HG02678 (cell line): ENCODE data around the gene ATP11B.
"Not testable (repeated sequence)": the region's sequence is repeated elsewhere in the genome, so short reads cannot be mapped to it uniquely, and the experiment has no call there.

Experiments
- ATAC-seq: cut with Tn5 transposase; IDR thresholded peaks from one replicate; pipeline ENCODE4 v1.9.1; 2021; ENCODE audit warnings: mild to moderate bottlenecking, moderate library complexity; ENCODE audit not compliant: unreplicated experiment

The ATP11B gene

DNA sequence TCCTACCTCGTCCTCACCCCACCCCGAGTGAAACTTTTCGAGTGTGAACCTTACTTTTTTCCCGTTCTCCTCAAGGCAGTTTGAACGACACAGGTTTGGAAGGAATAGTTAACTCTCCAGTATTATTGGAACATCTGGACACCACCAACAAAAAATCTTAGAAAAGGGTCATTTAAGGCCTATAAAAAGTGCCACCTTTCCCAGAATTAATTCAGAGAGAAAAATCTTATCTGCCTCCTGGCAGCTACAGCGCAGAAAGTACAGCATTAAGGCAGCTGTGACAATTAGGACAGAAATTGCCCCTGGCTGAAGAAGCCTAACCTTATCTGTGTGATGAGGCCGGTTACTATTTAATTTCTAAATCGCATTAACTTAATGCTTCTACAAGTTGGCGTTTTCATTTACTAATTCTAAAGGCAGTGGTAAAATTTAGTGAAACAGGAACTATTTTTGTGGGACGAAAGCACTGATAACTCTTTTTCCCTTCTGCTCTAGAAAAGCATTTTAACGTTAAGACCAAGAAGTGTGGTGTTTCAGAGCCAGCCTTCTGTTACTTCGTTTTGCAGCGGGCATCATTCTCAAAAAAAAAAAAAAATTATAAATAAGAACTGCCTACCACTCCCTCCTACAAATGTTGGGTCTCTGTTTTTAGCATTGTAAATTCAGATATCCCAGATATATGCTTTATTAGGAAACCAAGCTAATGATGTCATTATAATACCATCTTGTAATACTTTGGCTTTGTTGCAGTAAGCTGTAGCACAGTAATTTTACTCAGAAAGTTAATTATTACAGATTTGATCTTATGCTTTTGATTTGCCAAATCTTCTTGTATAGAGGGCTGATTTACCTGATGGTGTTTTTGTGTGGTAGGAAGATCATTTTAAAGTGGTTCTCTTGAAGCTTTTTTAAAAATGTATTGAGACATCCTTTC, 1.4 kb downstream of the ATP11B start:
- no peak for ATAC-seq

DNA sequence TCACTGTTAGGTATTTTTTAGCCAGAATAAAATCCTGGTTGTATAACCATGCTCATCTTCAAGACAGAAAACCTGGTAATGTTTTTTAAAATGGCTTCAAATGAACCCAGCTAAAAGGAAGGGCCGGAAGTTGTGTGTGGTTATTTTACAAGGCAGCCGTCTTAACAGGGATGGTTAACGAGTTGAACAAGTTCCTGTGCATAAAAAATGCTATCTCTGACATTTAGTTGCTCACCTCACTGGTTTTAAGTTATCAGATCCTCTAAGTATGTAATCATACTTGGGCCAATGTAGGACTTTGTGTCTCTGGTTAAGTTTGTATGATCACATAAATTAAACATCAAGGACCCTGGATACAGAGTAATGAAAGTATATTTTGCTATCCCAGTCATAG, 2.1 kb downstream of the ATP11B start:
- ATAC-seq = peak; percentile 22

DNA sequence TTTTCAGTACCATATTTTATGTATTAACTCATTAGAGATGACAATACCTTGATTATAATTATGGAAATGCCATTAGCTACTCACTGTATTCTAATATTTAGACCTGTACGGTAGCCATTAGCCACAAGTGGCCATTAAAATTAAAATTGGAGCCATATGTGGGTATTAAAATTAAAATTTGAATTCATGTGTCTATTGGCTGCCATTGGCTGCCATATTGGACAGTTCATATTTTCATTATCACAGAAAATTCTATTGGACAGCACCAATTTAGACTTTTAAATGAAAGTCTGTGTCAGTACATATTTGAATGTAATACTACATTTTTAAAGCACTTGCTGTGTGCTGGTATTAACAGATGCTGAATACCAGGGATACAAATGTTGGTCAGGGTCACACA, 3.0 kb downstream of the ATP11B start:
- no peak for ATAC-seq

DNA sequence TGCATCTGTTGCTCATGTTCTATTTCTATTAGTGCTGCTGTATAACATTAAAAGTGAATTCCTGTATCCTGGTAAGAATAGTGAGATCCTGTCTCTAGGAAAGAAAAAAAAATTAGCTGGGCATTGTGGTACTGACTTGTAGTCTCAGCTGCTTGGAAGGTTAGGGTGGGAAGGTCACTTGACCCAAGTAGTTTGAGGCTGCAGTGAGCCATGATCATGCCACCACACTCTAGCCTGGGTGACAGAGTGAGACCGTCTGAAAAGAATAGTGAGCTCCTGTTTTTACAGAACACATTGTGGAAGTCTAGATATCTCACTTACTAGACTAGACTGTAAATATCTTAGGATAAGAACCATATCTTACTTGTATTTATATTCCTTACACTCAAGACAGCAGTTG, 4.6 kb downstream of the ATP11B start:
- ATAC-seq = no peak

DNA sequence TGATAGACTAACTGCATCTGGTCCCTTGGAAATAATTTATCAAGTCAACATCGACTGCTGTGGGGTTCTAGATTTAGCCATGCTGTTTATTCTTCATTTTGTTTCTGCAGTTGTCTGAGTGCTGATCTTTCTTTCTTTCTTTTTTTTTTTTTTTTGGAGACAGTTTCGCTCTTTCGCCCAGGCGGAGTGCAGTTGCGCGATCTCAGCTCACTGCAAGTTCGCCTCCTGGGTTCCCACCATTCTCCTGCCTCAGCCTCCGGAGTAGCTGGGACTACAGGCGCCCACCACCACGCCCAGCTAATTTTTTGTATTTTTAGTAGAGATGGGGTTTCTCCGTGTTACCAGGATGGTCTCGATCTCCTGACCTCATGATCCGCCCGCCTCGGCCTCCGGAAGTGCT, 5.8 kb downstream of the ATP11B start:
- not testable (repeated sequence) for ATAC-seq

DNA sequence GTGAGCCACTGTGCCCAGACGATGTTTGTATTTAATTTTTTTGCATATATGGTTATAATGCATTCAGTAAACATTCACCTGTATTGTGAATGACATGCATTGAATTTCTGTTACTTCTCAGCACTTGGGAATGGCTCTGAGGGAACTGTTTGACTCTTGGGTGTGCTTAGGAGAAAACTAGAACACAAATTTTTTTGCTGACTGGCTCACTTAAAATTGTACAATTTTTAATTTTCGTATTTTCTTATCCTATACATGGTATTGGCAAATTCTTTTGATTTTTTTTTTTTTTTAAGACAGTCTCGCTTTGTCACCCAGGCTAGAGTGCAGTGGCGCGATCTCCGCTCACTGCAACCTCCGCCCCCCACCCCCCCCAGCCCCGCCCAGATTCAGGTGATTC, 7.2 kb downstream of the ATP11B start:
- no peak for ATAC-seq

DNA sequence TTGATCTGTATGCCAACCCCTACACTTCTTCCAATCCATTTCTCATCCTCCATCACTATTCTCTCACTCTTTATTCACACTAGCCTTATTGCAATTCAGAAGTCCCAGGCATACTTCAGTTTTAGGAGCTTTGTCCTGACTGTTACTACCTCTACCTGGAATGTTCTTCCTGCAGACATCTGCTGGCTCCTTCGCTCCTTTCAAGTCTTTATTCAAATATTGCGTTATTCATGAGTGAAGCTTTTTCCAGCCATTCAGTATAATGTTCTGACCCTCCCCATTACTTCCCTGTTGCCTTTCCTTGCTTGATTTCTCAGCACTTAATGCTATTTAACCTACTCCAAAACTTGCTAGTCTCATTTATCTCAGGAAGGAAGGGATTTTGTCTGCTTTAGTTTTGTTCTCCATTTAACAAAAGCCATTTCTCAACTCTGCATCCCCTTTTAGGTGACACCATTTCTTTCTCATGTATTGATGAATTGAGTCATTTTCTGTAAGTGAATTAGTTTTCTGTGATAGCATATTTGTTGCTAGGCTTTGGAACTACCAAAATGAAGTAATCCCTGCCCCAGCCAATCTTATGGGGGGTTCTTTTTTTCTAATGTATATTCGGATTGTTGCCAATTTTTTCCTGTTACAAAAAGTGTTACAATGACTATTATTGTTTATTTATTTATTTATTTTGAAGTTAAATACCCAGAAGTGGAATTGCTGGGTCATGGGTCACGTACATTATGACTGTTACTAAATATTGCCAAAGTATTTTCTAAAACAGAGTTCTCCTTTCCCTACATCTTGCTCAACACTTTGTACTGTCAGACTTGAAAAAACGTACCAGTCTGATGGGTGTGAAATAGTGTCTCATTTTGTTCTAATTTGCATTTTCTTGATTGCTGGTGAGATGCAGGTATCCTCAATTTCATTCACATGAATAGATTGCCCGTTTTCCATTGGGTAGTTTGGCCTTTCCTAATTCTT, 9.4 kb downstream of the ATP11B start:
- ATAC-seq = no peak

DNA sequence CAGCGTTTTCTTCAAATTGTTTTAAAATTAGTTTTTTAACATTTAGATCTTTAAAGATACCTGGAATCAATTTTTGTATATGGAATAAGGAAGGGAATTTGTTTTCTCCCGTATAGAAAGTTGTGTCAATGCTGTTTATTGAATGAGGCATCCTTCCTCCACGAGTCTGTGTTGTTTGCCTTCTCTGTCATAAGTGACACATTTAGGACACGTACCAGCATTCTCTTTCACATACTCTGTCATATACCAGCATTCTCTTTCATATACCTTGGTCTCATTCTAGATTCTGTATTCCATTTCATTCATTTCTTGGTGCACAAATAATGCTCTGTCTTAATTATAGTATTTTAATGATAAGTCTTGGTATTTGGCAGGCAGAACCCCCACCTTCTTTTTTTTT, 10.3 kb downstream of the ATP11B start:
- no peak for ATAC-seq

DNA sequence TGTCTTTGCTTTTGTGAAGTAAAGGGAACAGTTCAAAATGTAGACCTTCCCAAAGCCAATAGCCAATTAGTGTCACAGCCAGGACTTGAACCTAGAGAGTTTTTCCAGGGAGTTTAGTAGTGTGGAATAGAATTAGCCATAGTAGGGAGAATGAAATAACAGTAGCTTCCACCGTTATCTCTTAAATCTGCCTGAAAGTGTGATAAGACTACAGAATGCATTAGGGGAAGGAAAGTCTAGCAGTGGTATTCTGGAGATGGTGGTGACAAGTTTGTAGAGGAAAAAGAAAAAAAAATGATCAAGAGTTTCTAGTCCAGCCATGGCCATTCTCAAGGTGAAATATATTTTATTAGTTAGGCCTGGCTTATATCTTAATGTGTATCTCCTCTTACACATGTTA, 13.8 kb downstream of the ATP11B start:
- ATAC-seq = no peak

DNA sequence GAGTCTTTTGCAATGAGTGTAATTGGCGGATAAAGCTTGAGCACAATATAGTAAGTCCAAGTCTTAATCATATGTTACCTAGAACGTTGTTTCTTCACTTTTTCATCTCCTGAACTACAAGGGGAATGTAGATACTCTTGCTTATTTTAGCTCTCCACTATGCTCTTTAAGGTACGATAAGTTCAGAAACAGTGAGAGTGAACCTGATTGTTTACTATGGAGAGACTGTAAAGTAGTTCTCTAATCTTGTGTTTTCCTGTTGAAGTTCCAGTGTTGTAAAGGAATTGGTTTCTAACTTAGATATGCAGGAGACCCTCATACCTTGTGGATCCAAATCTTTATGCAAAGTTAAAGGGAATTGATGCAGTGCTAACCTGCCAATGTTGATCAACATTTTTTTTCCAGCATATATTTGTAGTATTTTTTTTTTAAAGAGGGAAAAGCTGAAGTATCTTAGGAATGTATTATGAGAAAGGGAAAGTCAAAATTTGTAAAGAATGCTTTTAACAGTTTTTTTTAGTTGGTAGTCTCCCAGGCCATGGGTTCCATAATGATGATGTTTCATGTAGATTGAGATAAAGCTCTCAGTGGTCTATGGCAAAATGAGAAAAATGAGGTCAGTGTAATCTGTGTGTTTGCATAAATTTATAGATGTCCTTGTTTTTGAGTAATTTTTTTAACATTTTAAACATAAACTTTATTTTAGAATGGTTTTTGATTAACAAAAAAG, 14.9 kb downstream of the ATP11B start:
- ATAC-seq = no peak

DNA sequence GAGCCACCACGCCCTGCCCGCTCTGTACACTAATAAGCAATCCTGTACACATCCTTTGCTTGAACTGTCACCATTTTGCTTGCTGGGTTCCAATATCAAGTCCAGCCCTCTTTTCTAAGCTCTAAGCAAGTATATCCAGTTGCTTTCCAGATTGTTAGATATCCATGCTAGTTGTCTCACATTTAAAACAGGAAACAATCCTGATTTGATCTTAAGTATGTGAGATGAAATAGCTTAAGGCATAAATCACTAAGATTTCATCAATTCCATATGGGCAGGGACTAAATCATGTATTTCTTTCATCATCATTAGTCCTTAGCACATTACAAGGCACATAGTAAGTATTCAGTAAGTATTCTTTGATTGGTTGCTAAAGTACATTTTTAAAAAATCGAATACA, 16.2 kb downstream of the ATP11B start:
- no peak for ATAC-seq

DNA sequence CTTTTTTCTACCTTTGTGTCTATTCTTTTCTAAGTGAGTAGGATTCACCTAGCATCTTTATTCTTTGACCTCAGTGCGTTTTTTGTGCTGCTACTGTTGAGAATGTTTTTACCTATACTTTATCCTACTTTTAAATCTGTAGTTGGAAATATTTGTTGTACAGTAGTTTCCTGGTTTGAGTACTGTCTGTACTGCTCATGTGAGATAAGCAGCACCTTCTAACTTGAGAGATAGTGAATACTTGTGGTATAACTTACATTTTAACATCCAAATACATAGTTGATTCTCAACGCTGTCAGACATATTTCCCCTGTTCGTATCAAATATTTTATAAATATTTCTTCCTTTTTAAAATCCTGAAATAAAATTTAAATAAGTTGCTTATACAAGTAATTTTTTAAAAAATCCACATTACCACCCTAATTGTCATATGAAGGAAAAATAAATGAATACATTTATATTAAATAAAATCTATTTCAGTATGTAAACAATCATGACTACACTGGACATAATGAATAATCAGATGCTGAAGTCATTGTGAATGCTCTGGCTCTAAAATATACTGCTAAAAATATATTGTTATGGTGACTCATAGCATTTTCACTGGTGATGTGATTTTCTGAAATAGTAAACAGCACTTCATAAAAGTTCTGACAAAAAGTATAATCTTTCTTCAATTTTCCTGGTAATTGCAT, 17.4 kb downstream of the ATP11B start:
- no peak for ATAC-seq

DNA sequence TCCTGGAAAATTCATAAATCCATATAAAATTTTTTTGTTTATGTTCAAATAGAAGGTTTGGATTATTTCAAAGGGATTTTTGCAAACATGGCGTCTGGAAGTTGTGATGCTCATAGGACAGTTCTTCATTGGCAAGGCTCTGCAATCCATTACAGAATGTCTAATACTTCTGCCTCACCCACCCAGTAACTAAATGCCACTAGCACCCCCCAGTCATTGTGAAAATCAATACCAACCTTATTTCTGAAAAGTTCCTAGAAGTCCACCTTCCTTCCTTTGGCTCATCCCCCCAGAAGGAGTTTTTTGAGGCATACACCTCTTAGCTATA, 17.9 kb downstream of the ATP11B start:
- no peak for ATAC-seq

DNA sequence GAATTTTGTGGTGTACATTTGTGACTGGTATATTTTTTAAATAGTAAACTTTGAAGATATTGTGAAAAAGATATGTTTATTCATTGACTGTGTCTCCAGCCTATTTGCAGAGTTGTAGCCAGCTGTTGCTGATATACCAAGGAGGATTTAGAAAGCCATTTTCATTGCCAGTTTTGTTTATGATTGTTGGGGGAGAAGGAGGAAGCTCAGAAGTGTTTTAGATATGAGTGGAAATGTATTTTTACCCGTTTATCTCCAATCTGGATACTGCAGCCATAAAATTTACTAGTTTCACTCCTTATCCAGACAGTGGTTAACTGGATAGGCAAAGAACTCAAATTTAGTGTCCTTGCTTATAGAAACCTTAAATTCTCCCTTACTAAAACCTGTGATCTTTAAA, 18.8 kb downstream of the ATP11B start:
- no peak for ATAC-seq

DNA sequence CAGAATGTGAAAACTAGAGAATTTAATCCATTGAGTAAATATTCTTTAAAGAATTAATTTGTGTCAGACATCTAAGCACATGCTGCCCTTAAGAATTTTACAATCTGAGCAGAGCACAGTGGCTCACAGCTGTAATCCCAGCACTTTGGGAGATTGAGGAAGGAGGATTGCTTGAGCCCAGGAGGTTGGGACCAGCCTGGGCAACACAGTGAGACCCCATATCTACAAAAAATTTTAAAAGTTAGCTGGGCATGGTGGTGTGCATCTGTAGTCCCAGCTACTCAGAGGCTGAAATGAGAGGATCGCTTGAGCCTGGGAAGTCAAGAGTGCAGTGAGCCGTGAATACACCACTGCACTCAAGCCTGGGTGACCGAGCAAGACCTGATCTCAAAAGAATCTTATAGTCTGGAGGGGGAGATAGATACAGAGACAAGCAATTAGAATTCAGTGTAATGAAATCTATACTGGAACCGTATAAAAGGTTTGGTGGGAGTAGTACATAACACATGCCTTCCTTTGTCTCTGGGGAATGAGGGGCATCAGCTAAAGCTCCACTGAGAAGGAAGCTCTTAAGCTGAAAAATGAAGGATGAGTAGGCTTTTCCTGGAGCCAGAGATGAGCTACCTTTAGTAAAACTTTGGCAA, 21.2 kb downstream of the ATP11B start:
- no peak for ATAC-seq

DNA sequence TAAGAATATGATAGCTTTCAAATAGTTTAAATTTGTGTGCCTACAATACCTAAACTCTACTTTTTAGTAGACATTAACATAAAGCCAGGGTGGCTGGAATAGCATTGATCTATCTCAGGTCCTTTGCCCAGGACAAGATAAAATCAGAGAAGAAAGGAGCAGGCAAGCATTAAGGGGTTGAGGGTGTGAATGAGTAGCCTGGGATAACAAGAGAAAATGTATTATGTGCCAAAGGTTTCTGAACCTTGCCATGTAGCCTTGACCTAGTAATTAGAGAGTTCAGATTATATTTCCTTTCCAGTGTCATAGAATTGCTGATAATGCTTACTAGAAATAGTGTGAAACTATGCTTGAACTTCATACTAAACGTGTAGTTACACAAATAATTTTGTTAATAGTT, 22.9 kb downstream of the ATP11B start:
- no peak for ATAC-seq

DNA sequence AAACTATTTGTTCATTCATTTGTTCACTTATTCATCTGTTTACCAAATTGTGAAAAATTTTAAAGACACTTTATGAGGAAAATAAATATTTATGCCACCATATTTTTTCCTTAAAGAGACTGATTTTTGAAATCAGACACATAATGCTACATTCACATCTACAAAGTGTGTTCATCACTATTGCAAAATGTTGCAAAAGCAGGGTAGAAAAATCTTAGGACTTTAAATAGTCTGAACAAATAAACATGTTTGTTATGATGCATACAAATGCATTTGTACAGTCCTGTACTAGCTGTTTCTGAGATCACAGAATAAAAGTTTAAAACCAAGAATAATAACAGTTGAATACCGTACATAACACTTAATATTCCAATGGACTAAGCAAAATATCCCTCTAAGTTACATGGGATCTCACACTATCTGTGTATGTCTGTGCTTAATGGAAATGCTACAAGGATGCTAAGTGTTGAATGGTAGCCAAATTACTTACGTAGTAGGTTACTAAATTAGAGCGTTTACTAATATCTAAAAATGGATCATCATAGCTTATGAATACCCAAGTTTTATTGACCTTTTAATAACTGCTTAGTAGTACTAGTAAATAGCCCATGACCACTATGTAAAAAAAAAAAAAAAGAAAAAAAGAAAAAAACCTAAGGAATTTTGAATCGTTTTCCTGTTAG, 25.1 kb downstream of the ATP11B start:
- ATAC-seq = no peak

DNA sequence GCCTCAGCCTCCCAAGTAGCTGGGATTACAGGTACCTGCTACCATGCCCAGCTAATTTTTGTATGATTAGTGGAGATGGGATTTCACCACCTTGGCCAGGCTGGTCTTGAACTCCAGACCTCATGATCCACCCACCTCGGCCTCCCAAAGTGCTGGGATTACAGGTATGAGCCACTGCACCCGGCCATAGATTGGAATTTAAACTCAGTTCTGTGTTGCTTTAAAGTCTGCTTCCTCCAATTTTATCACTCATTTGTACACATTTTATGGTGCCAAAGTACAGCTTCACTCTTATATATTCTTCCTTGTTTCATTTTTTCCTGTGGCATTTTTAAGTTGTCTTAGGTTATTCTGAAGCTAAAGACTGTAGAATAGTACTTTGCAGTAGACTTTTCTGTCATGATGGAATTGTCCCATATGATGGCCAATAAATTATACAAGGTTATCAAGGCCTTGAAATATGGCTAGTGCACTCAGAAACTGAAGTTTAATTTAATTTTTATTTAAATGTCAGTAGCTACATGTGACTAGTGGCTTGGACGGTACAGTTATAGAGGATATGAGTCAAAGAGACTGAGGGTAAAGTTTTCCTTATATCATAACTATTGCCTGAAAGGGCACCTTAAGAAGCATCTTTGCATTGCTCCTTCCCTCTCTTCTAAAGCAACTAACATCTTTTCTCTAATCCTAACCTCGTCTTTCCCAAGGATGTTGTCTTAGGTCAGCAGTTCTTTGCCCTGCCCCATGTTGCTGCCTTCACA, 28.1 kb downstream of the ATP11B start:
- ATAC-seq = no peak

DNA sequence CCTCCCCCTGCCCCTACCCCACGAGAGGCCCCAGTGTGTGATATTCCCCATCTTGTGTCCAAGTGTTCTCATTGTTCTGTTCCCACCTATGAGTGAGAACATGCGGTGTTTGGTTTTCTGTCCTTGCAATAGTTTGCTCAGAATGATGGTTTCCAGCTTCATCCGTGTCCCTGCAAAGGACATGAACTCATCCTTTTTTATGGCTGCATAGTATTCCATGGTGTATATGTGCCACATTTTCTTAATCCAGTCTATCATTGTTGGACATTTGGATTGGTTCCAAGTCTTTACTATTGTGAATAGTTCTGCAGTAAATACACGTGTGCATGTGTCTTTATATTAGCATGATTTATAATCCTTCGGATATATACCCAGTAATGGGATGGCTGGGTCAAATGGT, 29.0 kb downstream of the ATP11B start:
- ATAC-seq = not testable (repeated sequence)
